ENCODE measurements around the gene LRRC39. TPM values are rescaled to one million over a fixed set of nuclear protein-coding genes. Genes with fewer than 3 reads are reported as not detected.

Gene LRRC39
- total RNA-seq, 2 donors from 2014 or later = 0.50 to 1.00 TPM

Other genes with a start within 250 kb of the LRRC39 start
- gene SLC35A3, start 208.3 kb downstream of the LRRC39 start, total RNA-seq = 10 to 100 TPM; 22.2 to 26.6 TPM
- gene SASS6, start 45.3 kb downstream of the LRRC39 start, total RNA-seq = 10 to 100 TPM in 1 of 2 donors, 1 to 10 TPM in 1; 8.3 to 14.8 TPM
- 10 to 100 TPM; 19.2 to 21.0 TPM for gene TRMT13, start 45.1 kb downstream of the LRRC39 start, total RNA-seq
- gene DBT, start 71.6 kb upstream of the LRRC39 start, total RNA-seq = 10 to 100 TPM in 1 of 2 donors, 1 to 10 TPM in 1; 9.3 to 12.8 TPM
- gene RTCA, start 88.0 kb upstream of the LRRC39 start, total RNA-seq = 10 to 100 TPM; 65.2 to 71.5 TPM
- 10 to 100 TPM; 15.0 to 26.9 TPM for gene CDC14A, start 174.2 kb upstream of the LRRC39 start, total RNA-seq

Data from natural killer cell treated with Interleukin-12 subunit alpha and Interleukin-12 subunit beta and Interleukin-15 and Interleukin-18, amount 100 ng/mL, for 72 hours (primary cell).